HepG2 (cell line): Measurements from ENCODE around the gene BCAS1. TPM values are rescaled to one million over a fixed set of nuclear protein-coding genes. Genes with fewer than 3 reads are reported as not detected.

Source experiments
- ATAD3A ChIP-seq: sonication (generic); formaldehyde crosslinking; IDR thresholded peaks from 2 replicates; pipeline ENCODE4 v1.4.0; 2020; ENCODE audit warnings: missing genetic modification reagents
- CEBPG ChIP-seq: IDR thresholded peaks from 2 replicates; pipeline ENCODE4 v1.6.1; 2016
- FOXP1 ChIP-seq, 2 experiments: fragments of 450-650 bp in 1 of 2; IDR thresholded peaks; 2 replicates each; pipeline ENCODE4 v1.6.1; 2017 to 2018; ENCODE audit warnings: antibody characterized with exemption in 1 of 2
- HDAC6 ChIP-seq: fragments of 200-600 bp; sonication (generic); IDR thresholded peaks from 2 replicates; pipeline ENCODE4 v1.7.0; 2017; ENCODE audit warnings: mild to moderate bottlenecking, antibody characterized with exemption, low read length, low read depth
- HMGA1 ChIP-seq: sonication (generic); formaldehyde crosslinking; conservative IDR thresholded peaks from 2 replicates; pipeline ENCODE4 v1.4.0; 2020; ENCODE audit warnings: missing genetic modification reagents
- IKZF1 ChIP-seq: fragments of 450-650 bp; IDR thresholded peaks from 2 replicates; pipeline ENCODE4 v1.7.1; 2016
- MBNL3 ChIP-seq: fragments of 250-450 bp; sonication (Bioruptor Pico); conservative IDR thresholded peaks from 2 replicates; pipeline ENCODE4 v1.8.0; 2022; ENCODE audit warnings: mild to moderate bottlenecking, inconsistent platforms
- PCBP2 ChIP-seq: fragments of 200-400 bp; formaldehyde crosslinking; optimal IDR thresholded peaks from 2 replicates; pipeline ENCODE3; 2018; ENCODE audit warnings: low read length, low read depth; ENCODE audit not compliant: poor library complexity, severe bottlenecking
- RBFOX2 ChIP-seq: fragments of 200-400 bp; formaldehyde crosslinking; IDR thresholded peaks from 2 replicates; pipeline ENCODE4 v1.6.1; 2017; ENCODE audit warnings: low read depth, mild to moderate bottlenecking, low read length
- RELA ChIP-seq: sonication (generic); formaldehyde crosslinking; IDR thresholded peaks from 2 replicates; pipeline ENCODE4 v1.4.0; 2020; ENCODE audit warnings: missing genetic modification reagents
- RXRA ChIP-seq: sonication (generic); formaldehyde crosslinking; IDR thresholded peaks from 2 replicates; pipeline ENCODE4 v1.5.1; 2020; ENCODE audit warnings: missing genetic modification reagents
- TAF1 ChIP-seq: sonication (generic); formaldehyde crosslinking; IDR thresholded peaks from 2 replicates; pipeline ENCODE4 v1.4.0; 2020; ENCODE audit warnings: missing genetic modification reagents
- TBX2 ChIP-seq: sonication (generic); formaldehyde crosslinking; IDR thresholded peaks from 2 replicates; pipeline ENCODE4 v1.5.0; 2020; ENCODE audit warnings: missing genetic modification reagents, mild to moderate bottlenecking, borderline replicate concordance
- ZBTB34 ChIP-seq: sonication (generic); formaldehyde crosslinking; IDR thresholded peaks from 2 replicates; pipeline ENCODE4 v1.8.0; 2022; ENCODE audit warnings: mild to moderate bottlenecking, missing genetic modification reagents
- ZNF367 ChIP-seq: sonication (generic); formaldehyde crosslinking; IDR thresholded peaks from 2 replicates; pipeline ENCODE4 v1.4.0; 2020; ENCODE audit warnings: missing genetic modification reagents, borderline replicate concordance
- ZNF441 ChIP-seq: sonication (generic); formaldehyde crosslinking; IDR thresholded peaks from 2 replicates; pipeline ENCODE4 v1.7.0; 2021; ENCODE audit warnings: missing genetic modification reagents, borderline replicate concordance
- ZNF484 ChIP-seq: sonication (generic); formaldehyde crosslinking; IDR thresholded peaks from 2 replicates; pipeline ENCODE4 v1.5.1; 2020; ENCODE audit warnings: mild to moderate bottlenecking, low read depth, missing genetic modification reagents, borderline replicate concordance
- ZNF496 ChIP-seq: sonication (generic); formaldehyde crosslinking; IDR thresholded peaks from 2 replicates; pipeline ENCODE4 v1.8.1; 2023; ENCODE audit warnings: mild to moderate bottlenecking, moderate library complexity, missing genetic modification reagents; ENCODE audit not compliant: insufficient replicate concordance
- ZNF552 ChIP-seq: sonication (generic); formaldehyde crosslinking; IDR thresholded peaks from 2 replicates; pipeline ENCODE4 v1.9.0; 2022; ENCODE audit warnings: missing genetic modification reagents, mild to moderate bottlenecking, borderline replicate concordance
- polyA plus RNA-seq, 8 experiments: library from polyadenylated mRNA; depleted of rRNA in 3 of 8; stranded (reverse) in 7 of 8; unstranded in 1 of 8; fragments of >200 nt; fragmentation: Illumina TruSeq in 4 of 8; extraction: Trizol in 4 of 8; gene quantifications; 2 replicates each; pipeline versions ENCODE4 v1.2.1 to v1.2.3, GENCODE V29; 2011 to 2016; ENCODE audit warnings: low read depth in 4 of 8, missing spikeins in 1 of 8, mixed read lengths in 1 of 8; ENCODE audit not compliant: insufficient read depth in 1 of 8
- total RNA-seq, 5 experiments: library from RNA; depleted of rRNA; stranded (reverse); fragments of >200 nt; fragmentation: Illumina TruSeq; extraction: Trizol; gene quantifications; 2 replicates each; pipeline ENCODE4 v1.2.3, GENCODE V29; 2016; ENCODE audit warnings: low read depth in 1 of 5
- TF ChIP-seq, protein P1 (sequence below), 2 experiments: fragments of 450-650 bp in 1 of 2; sonication (generic) in 1 of 2; formaldehyde crosslinking in 1 of 2; IDR thresholded peaks; 2 replicates each; pipeline versions ENCODE4 v1.6.1 to v1.8.0; 2016 to 2022; ENCODE audit warnings: antibody characterized with exemption in 1 of 2, mild to moderate bottlenecking in 1 of 2, missing genetic modification reagents in 1 of 2

The BCAS1 gene
- total and polyA plus RNA-seq, 2 of the 13 experiments (the other 11 are each of a cell fraction or from before 2014, with no cell fraction given), result 0.55 to 0.91 TPM

- TF ChIP-seq, protein P1, sequence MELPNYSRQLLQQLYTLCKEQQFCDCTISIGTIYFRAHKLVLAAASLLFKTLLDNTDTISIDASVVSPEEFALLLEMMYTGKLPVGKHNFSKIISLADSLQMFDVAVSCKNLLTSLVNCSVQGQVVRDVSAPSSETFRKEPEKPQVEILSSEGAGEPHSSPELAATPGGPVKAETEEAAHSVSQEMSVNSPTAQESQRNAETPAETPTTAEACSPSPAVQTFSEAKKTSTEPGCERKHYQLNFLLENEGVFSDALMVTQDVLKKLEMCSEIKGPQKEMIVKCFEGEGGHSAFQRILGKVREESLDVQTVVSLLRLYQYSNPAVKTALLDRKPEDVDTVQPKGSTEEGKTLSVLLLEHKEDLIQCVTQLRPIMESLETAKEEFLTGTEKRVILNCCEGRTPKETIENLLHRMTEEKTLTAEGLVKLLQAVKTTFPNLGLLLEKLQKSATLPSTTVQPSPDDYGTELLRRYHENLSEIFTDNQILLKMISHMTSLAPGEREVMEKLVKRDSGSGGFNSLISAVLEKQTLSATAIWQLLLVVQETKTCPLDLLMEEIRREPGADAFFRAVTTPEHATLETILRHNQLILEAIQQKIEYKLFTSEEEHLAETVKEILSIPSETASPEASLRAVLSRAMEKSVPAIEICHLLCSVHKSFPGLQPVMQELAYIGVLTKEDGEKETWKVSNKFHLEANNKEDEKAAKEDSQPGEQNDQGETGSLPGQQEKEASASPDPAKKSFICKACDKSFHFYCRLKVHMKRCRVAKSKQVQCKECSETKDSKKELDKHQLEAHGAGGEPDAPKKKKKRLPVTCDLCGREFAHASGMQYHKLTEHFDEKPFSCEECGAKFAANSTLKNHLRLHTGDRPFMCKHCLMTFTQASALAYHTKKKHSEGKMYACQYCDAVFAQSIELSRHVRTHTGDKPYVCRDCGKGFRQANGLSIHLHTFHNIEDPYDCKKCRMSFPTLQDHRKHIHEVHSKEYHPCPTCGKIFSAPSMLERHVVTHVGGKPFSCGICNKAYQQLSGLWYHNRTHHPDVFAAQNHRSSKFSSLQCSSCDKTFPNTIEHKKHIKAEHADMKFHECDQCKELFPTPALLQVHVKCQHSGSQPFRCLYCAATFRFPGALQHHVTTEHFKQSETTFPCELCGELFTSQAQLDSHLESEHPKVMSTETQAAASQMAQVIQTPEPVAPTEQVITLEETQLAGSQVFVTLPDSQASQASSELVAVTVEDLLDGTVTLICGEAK (IDR thresholded peaks at IDR 0.05), result no peak
- TF ChIP-seq, protein P1 (CRISPR knock-in tag; IDR thresholded peaks at IDR 0.05), result no peak
- TF ChIP-seq RXRA, result peak; percentile 53; the same call in 1 of the 2 replicates
- TF ChIP-seq HMGA1 (CRISPR knock-in tag), result no peak
- TF ChIP-seq MBNL3 (CRISPR knock-in tag), result no peak
- no peak for TF ChIP-seq IKZF1
- no peak for TF ChIP-seq PCBP2
- no peak for TF ChIP-seq ZNF367 (CRISPR knock-in tag)
- no peak for TF ChIP-seq ZNF552 (CRISPR knock-in tag)
- no peak for TF ChIP-seq TAF1
- no peak for TF ChIP-seq RELA
- no peak for TF ChIP-seq HDAC6
- TF ChIP-seq ZNF496 (CRISPR knock-in tag), result no peak
- TF ChIP-seq ZNF441 (CRISPR knock-in tag), result no peak
- 0 out of 2 replicates have a peak, but pooled peaks have one; percentile 47 for TF ChIP-seq ZBTB34 (CRISPR knock-in tag)
- no peak for TF ChIP-seq RBFOX2
- TF ChIP-seq FOXP1 (IDR thresholded peaks at IDR 0.05), result no peak
- 0 out of 2 replicates have a peak, but pooled peaks have one; percentile 20 for TF ChIP-seq FOXP1 (CRISPR knock-in tag; IDR thresholded peaks at IDR 0.05)
- TF ChIP-seq ATAD3A, result no peak
- no peak for TF ChIP-seq ZNF484 (CRISPR knock-in tag)
- TF ChIP-seq CEBPG (CRISPR knock-in tag), result peak; percentile 97
- no peak; the same call in 1 of the 2 replicates for TF ChIP-seq TBX2
Measured at GRCh38 chr20:53939572-53940359, 130.6 kb downstream of the BCAS1 start (continued).
